ENCODE results near the gene CLCN7. TPM values are rescaled to one million over a fixed set of nuclear protein-coding genes. Genes with fewer than 3 reads are reported as not detected.

Gene CLCN7
- total and polyA plus RNA-seq, 2 of the 13 experiments (the other 11 are each of a cell fraction or from before 2014, with no cell fraction given) = 24.6 to 25.1 TPM

GRCh38 chr16:1492923-1493745, 18.3 kb upstream of the CLCN7 start, which contains the start of gene TELO2 (continued):
- TF ChIP-seq ZNF720 (CRISPR knock-in tag; IDR thresholded peaks at IDR 0.05) (no peak), DDIT3 (CRISPR knock-in tag; IDR thresholded peaks at IDR 0.05) (no peak), ZNF234 (CRISPR knock-in tag; conservative IDR thresholded peaks at IDR 0.05) (no peak), ZNF790 (CRISPR knock-in tag; IDR thresholded peaks at IDR 0.05; ENCODE audit: borderline replicate concordance) (peak; percentile 69; the same call in 1 of the 2 replicates), RBM22 (optimal IDR thresholded peaks at IDR 0.05; ENCODE audit: low read length) (no peak), TBX3 (IDR thresholded peaks at IDR 0.05; ENCODE audit: borderline replicate concordance) (no peak), TSC22D2 (CRISPR knock-in tag; IDR thresholded peaks at IDR 0.05; ENCODE audit: borderline replicate concordance) (no peak), AKAP8 (CRISPR knock-in tag; IDR thresholded peaks at IDR 0.05) (no peak), AFF4 (CRISPR knock-in tag; IDR thresholded peaks at IDR 0.05) (no peak), ZNF274 (CRISPR knock-in tag; IDR thresholded peaks at IDR 0.05) (peak; percentile 56; the same call in 1 of the 2 replicates), TFDP1 (CRISPR knock-in tag; IDR thresholded peaks at IDR 0.05; ENCODE audit: borderline replicate concordance) (peak; percentile 47; the same call in 1 of the 2 replicates), ARHGAP35 (CRISPR knock-in tag; IDR thresholded peaks at IDR 0.05; ENCODE audit: borderline replicate concordance) (no peak), CAMTA2 (CRISPR knock-in tag; IDR thresholded peaks at IDR 0.05; ENCODE audit: borderline replicate concordance) (no peak), DBP (CRISPR knock-in tag; IDR thresholded peaks at IDR 0.05; ENCODE audit: not compliant biosample characterization) (no peak), HNRNPL (IDR thresholded peaks at IDR 0.05; ENCODE audit: low read depth, low read length) (no peak), JUN (CRISPR knock-in tag; IDR thresholded peaks at IDR 0.05) (no peak), KAT8 (CRISPR knock-in tag; IDR thresholded peaks at IDR 0.05) (peak; percentile 80), ZNF563 (CRISPR knock-in tag; IDR thresholded peaks at IDR 0.05) (no peak; the same call in 1 of the 2 replicates), CENPT (CRISPR knock-in tag; IDR thresholded peaks at IDR 0.05; ENCODE audit: low read depth) (no peak), SP4 (CRISPR knock-in tag; IDR thresholded peaks at IDR 0.05) (peak; percentile 72), ZBTB7A (CRISPR knock-in tag; IDR thresholded peaks at IDR 0.05) (no peak), NR2F2 (IDR thresholded peaks at IDR 0.05; ENCODE audit: borderline replicate concordance, low read depth) (peak; percentile 42; the same call in 1 of the 2 replicates)
